Non-pigmented ciliary epithelial cell (primary cell): ENCODE data around the gene IMPDH2.

Source experiments
- DNase-seq: peaks from one replicate; pipeline ENCODE4 v3.0.0-alpha.2; 2010; ENCODE audit warnings: low read depth

The IMPDH2 gene

DNA sequence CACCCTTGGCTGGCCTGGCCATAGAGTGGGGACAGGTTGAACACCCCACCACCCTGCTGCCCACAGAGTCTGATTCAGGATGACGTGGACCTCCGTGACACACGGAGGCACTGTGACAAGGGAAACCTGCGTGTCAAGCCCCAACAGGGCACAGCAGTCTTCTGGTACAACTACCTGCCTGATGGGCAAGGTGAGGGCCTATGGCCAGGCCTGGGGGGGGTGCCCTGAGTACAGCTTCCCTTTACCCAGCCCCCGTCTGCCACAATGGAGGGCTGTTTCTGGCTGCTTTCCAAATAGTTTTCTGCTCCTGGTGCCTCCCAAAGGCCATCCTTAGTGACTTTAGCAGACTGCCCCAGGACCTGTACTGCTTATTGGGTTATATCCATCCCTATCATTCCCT, 23.2 kb downstream of the IMPDH2 start:
- no peak for DNase-seq

DNA sequence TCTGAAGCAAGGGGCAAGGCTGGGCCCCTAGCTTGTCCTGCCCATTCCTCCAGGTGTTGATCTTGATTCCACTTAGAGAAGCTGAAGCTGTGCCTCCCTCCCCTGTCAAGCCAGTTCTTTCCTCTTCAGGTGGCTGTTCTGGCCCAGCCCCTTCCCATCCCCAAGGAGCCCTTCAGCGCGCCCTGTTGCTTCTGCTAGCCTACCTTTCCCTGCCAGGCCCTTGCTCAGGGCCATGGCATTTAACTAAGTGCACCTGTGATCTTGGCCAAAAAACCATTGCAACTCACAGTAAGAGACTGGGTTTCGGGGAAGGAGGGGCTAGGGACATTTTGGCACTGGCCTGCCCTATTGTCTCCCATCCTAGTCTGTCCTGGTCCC, 23.9 kb downstream of the IMPDH2 start:
- no peak for DNase-seq

- no peak for DNase-seq
Measured at GRCh38 chr3:49004352-49005302, 24.6 kb downstream of the IMPDH2 start.

GRCh38 chr3:49001155-49001554, 28.0 kb downstream of the IMPDH2 start:
- DNase-seq = no peak

DNA sequence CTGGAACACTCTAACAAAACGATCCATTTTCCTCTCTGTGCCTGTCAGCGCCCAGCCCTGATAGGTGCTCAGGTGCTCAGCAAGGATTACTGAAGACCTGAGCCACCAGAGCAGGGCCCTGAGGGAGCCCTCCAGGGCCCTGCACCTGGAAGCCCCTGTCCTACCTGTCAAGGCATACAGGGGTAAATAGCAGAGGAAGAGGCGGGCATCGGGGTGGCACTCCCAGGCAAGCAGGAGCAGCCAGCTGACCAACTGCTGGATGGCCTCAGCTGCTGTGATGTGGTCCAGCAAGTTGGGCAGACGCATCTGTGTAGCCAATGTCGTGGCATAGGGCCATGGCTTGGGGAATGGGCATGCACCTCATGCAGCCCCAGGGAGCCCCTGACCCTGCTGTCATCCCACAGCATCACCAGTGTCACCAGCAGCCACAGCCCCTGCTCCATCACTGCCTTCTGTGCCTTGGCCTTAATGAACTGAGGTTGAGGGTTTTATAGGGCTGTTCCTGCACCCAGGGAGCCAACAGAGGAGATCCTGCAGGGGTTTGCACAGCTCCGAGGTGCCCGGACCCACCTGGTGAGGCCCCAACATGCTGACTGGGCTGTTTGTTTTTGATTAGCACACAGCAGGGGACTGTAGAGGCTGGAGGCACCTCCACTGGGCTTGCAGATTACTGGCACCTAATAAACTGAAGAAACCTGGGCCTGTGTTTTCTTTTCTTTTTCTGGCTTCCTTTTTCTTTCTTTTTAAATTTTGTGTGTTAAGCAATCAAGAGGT, 29.9 kb downstream of the IMPDH2 start:
- no peak for DNase-seq

DNA sequence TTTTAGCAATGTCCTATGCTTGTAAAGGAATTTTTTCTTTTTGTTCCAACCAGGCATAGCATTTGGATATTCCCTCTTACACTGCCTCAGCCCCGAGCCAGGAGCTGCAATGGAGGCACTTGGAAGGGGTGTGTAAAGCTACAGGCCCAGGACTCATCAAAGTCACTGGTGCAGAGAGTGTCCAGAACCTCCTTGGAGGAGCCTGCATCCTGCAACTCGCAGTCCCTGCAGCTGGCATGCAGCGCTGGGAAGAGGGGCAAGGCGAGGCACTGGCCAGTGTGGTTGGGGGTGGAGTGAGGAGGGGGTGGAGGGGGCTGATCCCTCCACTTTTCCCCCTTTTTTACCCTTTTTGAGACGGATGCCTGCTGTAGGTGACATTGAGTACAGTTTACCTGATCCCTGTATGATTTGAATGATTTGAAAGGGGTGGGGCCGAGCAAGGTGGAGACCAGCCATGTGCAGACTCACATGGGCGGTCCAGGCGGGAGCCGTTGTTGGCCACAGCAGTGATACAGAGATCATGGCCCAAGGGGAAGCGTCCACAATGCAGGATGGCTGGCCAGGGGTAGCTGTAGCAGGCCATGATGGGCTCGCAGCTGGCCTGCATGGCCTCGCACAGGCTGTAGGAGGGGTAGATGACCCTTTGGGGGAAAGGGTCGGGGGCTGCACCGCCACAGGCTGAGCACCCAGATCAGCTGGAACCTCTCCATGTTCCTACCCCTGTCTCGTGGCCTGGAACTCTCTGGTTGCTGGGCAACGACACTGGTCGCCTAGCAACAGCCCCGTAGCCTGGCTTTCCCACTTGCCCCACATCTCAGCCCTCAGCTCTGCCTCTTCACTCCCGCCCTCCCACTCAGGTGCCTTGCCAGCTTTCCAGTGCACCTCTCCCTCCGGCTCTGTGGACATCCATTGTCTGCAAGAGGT, 31.2 kb downstream of the IMPDH2 start:
- no peak for DNase-seq

DNA sequence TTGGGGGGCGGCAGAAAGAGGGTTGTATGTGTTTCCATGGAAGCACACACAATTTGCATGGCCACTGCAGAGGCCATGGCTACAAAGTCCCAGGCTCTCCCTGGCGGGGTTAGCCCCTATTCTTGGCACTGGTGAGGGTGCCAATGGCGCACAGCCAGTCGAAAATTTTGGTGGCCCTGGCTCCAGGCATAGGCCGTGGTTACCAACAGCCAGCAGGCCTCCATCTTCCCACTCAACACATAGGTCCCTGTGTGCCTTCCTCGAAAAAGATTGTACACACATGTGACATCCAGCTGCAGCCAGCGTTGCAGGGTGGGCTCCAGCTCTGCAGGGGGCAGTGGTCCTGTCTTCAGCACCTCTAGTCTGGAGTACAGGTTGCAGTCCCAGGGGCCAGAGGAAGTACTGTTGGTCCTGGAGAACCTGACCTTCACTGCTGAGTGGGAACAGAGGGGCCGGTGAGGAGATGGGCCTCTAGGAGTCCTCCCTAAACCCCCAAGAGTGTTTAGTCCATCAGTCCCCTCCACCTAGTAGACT, 32.0 kb downstream of the IMPDH2 start:
- no peak for DNase-seq

DNA sequence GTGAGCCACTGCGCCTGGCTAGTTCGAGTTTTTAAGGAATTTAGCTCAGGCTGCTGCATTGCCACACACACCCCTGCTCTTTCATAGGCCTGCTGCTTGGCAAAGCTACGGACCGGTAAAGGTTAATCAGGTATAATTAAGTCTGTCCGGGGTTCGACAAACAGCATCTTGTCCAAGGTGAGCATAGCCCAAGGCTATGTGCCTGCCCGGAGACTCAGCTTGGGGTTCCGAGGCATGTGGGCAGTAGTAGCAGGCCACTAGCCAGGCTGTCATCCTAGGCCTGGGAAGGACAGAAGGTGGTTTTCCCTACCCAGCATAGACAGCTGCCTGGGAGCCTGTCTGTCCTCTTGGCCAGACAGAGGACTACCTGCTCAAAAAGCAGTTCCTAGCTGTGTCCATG, 32.6 kb downstream of the IMPDH2 start:
- no peak for DNase-seq

- no peak for DNase-seq
Measured at GRCh38 chr3:48993834-48994233, 35.4 kb downstream of the IMPDH2 start.

DNA sequence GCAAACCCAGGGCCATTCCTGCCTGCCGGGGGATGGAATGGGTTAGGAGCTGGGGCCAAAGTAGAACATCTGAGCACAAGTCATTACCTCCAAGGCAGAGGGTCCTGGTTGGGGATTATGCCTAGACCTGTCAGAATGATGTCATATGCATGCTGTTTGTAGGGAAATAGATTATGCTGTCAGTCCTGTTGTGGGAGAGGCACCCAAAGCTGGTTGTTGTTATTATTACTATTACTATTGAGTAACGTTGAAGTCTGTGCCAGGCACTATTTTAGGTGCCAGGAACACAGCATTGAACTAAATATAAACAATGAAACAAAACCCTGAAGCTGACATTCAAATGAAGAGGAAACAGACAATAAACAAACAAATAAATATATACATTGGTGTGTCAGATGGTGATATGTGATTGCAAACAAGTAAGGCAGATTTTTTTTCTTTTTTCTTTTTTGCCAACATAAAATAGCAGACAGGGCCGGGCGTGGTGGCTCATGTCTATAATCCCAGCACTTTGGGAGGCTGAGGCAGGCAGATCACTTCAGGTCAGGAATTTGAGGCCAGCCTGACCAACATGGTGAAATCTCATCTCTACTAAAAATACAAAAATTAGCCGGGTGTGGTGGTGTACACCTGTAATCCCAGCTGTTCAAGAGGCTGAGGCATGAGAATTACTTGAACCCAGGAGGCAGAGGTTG, 37.2 kb downstream of the IMPDH2 start:
- no peak for DNase-seq

GRCh38 chr3:48990636-48991469, 38.3 kb downstream of the IMPDH2 start:
- no peak for DNase-seq

GRCh38 chr3:48989796-48990635, 39.2 kb downstream of the IMPDH2 start, which contains the start of gene P4HTM:
TSS of gene P4HTM (plus strand) at chr3:48990241. CDS start at chr3:48990257, 16 bp downstream.
- DNase-seq = peak; percentile 67

DNA sequence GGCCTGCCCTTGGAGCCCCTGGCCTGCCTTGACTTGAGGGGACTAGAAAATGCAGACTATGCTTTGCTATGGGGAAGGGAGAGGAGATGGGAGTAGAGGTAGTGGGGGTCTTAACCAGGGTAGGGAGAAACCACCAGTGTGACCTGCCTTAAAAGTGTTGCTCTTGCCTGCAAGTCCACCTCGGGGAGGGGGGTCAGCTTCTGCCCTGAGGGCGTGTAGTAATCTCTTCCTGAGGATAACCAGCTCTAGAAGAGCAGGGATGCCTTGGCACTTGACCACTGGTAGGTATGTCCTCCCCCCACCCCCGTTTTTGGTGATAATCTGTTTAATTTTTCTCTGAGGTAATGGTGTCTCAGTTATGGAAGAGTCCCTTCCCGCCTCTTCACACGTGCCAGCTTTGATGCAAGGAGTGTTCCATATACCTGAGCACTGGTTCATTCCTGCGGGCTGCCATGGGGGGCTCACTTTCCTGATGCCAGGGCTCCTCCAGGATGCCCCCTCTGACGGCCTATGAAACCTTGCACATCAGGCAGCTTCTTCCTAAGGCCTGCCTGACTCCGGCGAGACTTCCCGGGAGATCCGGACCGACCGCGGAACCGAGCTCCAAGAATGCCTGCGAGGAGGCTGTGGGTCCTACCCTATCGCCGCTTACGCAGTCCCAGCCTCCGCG, 39.9 kb downstream of the IMPDH2 start:
- no peak for DNase-seq

DNA sequence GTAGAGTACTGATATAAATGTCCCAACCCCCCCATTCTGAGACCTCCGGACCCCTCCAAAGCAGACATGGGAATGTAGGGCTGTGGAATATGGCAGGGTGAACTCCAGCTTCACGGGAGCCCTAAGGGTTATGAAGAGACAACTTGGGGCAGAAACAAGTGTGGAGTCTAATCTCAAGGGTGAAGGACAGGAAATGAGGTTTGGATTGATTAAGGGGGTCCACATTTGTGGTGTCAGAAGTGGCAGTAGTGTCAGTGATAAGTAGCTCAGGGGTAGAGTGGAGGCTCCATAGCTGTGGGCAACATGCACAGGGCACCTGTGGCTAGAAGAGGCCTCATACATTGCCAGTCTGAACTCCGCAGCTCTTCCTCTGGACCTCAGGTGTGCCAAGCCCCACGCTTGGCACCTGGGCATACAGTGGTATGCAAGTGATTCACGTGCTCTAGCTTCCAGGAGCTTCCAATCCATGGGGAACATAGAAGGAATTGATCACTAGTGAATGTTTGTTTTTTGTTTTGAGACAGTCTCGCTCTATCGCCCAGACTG, 43.3 kb downstream of the IMPDH2 start:
- DNase-seq = no peak

DNA sequence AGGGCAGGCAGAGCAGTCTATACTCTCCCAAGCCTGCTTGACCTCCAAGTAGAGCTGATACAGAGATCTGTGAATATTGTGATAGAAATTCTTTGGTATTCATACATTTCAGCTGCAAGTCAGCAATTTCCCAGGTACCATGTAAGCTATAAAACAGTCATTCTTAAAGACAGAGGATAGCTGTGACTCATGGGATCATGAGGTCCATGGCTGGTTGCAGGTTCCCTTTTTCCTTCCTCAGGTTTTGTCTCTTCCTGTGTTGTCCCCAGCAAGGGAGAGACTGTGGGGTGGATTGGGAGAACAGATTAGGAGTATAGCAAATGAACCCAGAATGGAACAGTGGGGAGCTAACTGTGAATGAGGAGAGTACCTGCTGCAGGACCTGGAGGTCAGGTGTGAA, 44.5 kb downstream of the IMPDH2 start:
- DNase-seq = no peak

- DNase-seq = no peak
Measured at GRCh38 chr3:48983096-48983495, 46.1 kb downstream of the IMPDH2 start.

- DNase-seq = no peak
Measured at GRCh38 chr3:48982686-48983085, 46.5 kb downstream of the IMPDH2 start.

DNA sequence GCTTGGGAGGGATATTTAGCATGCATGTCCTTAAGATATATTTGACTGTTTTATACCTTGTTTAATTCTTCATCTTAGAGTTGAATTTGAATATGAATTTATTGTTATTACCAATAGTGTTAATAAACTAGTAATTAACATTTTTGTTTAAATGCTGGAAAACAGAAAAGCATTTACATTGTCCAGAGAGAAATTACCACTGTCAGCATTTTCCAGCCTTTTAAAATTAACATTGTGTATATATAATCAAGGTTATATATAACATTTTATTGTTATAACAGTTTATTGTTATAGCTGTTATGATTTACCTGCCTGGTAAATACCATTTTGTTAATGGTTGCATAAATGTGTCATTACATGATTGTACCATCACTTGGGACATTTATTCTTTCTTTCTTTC, 47.2 kb downstream of the IMPDH2 start:
- DNase-seq = no peak
